ENCODE data around the gene CEP104.
"Not testable (repeated sequence)": the region's sequence is repeated elsewhere in the genome, so short reads cannot be mapped to it uniquely, and the experiment has no call there.

The CEP104 gene

DNA sequence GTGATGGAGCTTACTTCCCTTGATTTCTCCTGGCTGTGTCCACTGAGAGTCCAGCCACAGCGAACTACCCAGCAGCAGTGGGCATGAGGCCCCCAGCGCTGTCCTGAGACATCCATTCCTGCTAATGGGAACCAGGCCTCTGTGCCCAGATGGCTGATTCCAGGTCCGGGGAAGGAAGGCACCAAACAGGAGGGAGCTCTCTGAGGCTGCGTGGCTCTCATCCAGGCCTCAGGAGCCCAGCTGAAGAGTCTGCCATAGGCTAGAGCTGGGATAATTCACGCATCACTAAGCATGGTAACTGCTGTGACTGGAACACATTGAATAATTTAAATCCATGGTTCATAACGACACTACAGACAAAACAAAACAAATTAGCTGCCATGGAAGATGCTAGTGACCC, 36.0 kb downstream of the CEP104 start:
- Histone ChIP-seq H3K27me3 (replicated peaks; ENCODE audit: control insufficient read depth, insufficient read depth, low read length) (no peaks in the 10 kb centered on the region), H3K9ac (ENCODE audit: low read length) (no peak overlapping the region), H3K9me3 (ENCODE audit: control insufficient read depth, low read length) (no peaks in the 10 kb centered on the region), H3K4me3 (ENCODE audit: low read length) (no peak overlapping the region), H3K36me3 (ENCODE audit: control insufficient read depth, insufficient read depth, low read length, severe bottlenecking) (peaks cover 62% of the 10 kb centered on the region), H3K4me1 (ENCODE audit: control insufficient read depth, insufficient read depth, low read length) (no peaks in the 10 kb centered on the region)
- no peak for DNase-seq (ENCODE audit: low read depth)

DNA sequence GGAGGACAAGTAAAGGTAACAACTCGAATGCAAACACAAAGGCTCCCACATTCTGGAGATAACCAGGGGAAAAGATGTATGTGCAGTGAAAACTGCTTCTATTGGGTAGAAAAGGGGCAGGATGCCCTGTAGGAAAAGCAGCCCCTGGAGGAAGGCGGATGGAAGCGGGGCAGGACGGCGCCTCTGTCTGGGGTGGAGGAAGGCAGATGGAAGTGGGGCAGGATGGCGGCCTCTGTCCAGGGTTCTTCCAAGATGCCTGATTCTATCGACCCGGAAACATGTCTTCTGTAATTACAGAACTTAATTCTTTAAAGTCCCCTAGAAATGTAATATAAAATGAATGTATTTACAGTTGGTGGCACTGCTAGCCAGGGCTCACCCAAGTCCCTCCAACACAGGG, 36.7 kb downstream of the CEP104 start:
- Histone ChIP-seq H3K4me1 (ENCODE audit: control insufficient read depth, insufficient read depth, low read length) (no peaks in the 10 kb centered on the region), H3K27me3 (replicated peaks; ENCODE audit: control insufficient read depth, insufficient read depth, low read length) (no peaks in the 10 kb centered on the region), H3K4me3 (ENCODE audit: low read length) (no peak overlapping the region), H3K9ac (ENCODE audit: low read length) (no peak overlapping the region), H3K36me3 (ENCODE audit: control insufficient read depth, insufficient read depth, low read length, severe bottlenecking) (peaks cover 62% of the 10 kb centered on the region), H3K9me3 (ENCODE audit: control insufficient read depth, low read length) (no peaks in the 10 kb centered on the region)
- no peak for DNase-seq (ENCODE audit: low read depth)

DNA sequence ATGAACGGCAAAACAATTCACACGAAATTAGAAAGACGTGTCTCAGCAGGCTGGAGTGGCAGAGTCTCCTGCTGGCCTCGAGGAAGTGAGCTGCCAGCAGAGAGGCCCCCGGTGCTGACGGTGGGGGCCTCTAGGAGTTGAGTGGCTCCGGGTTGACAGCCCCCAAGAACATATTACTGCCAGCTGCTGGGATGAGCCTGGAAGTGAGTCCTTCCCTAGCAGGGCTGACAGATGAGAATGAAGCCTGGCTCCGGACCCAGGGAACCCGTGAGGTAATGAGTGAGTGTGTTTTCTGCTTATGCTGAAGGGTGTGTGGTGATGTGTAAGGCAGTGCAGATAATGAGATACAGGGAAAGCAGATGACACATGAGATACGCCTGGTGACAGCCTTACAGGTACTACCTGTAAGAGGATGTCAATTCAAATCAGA, 37.2 kb downstream of the CEP104 start:
- Histone ChIP-seq H3K9me3 (ENCODE audit: control insufficient read depth, low read length) (no peaks in the 10 kb centered on the region), H3K36me3 (ENCODE audit: control insufficient read depth, insufficient read depth, low read length, severe bottlenecking) (peaks cover 64% of the 10 kb centered on the region), H3K27me3 (replicated peaks; ENCODE audit: control insufficient read depth, insufficient read depth, low read length) (no peaks in the 10 kb centered on the region), H3K4me1 (ENCODE audit: control insufficient read depth, insufficient read depth, low read length) (no peaks in the 10 kb centered on the region), H3K4me3 (ENCODE audit: low read length) (no peak overlapping the region), H3K9ac (ENCODE audit: low read length) (no peak overlapping the region)
- DNase-seq (ENCODE audit: low read depth), result peak; percentile 5

DNA sequence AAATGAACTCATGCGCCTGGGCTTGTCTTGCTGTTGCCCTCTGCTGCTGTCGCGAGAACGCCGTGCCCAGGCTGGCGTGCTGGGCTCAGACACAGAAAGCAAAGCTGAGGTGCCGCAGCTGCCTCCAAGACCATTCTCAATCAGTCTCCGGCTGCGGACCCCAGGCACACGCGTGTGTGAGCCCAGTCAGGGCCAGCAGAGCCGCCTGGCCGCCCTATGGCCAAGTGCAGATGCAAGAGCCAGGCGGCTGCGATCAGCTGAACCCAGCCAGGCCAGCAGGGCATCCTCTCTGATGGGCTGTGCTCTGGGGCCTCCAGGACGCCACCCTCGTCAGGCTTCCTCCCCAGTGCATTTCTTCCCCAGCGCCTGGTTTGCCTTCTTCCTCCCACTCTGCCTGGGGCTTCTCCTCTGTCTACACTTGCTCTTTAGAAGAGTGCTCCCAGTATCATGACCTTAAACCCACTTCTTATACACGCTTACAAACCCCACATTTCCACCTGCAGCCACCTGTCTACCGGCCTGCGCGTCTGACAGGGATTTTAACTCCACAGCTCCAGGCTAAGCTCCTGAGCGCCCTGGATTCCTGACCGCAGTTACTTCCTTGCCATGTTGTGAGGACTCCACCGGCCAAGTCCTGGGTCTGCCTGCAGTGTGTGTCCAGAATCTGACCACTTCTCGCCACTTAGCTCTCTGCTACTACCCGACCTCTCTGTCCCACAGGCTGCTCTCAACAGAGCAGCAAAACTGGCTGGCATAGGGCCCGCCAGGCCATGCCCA, 39.0 kb downstream of the CEP104 start:
- no peaks in the 10 kb centered on the region for H3K27me3 ChIP-seq (replicated peaks; ENCODE audit: control insufficient read depth, insufficient read depth, low read length)
- no peak for DNase-seq (ENCODE audit: low read depth)
- H3K4me1 ChIP-seq (ENCODE audit: control insufficient read depth, insufficient read depth, low read length), result no peaks in the 10 kb centered on the region
- H3K36me3 ChIP-seq (ENCODE audit: control insufficient read depth, insufficient read depth, low read length, severe bottlenecking), result peaks cover 67% of the 10 kb centered on the region
- H3K9ac ChIP-seq (ENCODE audit: low read length), result no peak overlapping the region
- no peaks in the 10 kb centered on the region for H3K9me3 ChIP-seq (ENCODE audit: control insufficient read depth, low read length)
- H3K4me3 ChIP-seq (ENCODE audit: low read length), result no peak overlapping the region

DNA sequence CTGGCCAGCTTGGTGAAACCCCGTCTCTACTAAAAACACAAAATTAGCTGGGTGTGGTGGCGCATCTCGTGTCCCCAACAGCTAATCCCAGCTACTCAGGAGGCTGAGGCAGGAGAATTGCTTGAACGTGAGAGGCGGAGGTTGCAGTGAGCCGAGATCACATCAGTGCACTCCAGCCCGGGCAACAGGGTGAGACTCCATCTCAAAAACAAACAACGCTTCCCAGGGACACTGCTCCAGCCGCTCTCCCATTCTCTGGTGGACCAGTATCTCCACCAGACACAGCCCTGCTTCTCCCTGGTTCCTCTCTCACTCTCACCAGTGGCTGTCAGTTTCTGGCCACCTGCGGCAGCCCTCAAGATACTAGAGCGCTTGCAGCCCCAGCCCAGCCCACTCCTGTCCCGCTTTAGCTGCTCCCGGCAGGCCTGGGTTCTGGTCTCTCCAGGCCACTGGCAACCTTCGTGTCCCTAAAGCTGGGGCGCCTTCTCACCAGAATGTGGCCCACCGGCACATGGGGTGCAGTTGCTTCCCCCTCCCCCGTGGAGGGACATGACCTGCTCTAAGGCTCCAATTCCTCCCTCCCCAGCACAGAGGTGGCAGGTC, 39.8 kb downstream of the CEP104 start:
- no peak overlapping the region for H3K9ac ChIP-seq (ENCODE audit: low read length)
- H3K27me3 ChIP-seq (replicated peaks; ENCODE audit: control insufficient read depth, insufficient read depth, low read length), result no peaks in the 10 kb centered on the region
- no peaks in the 10 kb centered on the region for H3K9me3 ChIP-seq (ENCODE audit: control insufficient read depth, low read length)
- no peaks in the 10 kb centered on the region for H3K4me1 ChIP-seq (ENCODE audit: control insufficient read depth, insufficient read depth, low read length)
- H3K36me3 ChIP-seq (ENCODE audit: control insufficient read depth, insufficient read depth, low read length, severe bottlenecking), result peaks cover 59% of the 10 kb centered on the region
- H3K4me3 ChIP-seq (ENCODE audit: low read length), result no peak overlapping the region
- no peak for DNase-seq (ENCODE audit: low read depth)

DNA sequence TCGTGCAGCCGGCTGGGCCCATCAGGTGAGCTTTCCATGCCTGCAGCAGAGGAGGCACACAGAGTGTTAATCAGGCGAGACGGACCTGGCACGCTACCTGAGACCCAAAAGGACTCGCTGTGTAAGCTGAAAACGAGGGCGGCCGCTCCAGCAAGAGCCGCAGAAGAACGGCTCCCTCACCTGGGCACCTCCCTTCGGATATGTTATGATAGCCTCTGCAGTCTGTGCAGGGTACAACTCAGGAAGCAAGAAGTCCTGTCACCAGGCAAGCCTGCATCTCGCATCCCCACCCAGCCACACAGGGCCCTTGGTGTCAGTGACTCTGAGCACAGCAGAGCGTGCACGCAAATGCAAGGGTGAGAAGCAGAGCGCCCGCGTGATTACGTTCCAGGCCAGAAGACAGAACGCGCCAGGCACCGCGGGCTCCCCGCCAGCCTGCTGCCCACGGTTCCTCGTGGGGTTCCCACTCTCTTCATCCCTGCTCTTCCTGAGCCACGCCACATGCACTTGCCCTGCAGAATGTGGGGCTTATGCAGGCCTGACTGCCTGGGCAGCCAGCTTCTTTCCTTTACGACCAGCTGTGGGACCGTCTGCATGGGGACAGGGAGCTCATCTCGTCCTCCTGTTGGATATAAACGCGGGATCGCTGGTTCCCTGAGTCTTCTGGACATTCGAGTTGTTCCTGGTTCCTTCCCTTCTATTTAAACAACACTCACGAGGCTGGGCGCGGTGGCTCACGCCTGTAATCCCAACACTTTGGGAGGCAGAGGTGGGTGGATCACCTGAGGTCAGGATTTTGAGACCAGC, 40.5 kb downstream of the CEP104 start:
- Histone ChIP-seq H3K36me3 (ENCODE audit: control insufficient read depth, insufficient read depth, low read length, severe bottlenecking) (peaks cover 52% of the 10 kb centered on the region), H3K9ac (ENCODE audit: low read length) (no peak overlapping the region), H3K4me3 (ENCODE audit: low read length) (no peak overlapping the region), H3K4me1 (ENCODE audit: control insufficient read depth, insufficient read depth, low read length) (no peaks in the 10 kb centered on the region), H3K27me3 (replicated peaks; ENCODE audit: control insufficient read depth, insufficient read depth, low read length) (no peaks in the 10 kb centered on the region), H3K9me3 (ENCODE audit: control insufficient read depth, low read length) (no peaks in the 10 kb centered on the region)
- DNase-seq (ENCODE audit: low read depth), result no peak

DNA sequence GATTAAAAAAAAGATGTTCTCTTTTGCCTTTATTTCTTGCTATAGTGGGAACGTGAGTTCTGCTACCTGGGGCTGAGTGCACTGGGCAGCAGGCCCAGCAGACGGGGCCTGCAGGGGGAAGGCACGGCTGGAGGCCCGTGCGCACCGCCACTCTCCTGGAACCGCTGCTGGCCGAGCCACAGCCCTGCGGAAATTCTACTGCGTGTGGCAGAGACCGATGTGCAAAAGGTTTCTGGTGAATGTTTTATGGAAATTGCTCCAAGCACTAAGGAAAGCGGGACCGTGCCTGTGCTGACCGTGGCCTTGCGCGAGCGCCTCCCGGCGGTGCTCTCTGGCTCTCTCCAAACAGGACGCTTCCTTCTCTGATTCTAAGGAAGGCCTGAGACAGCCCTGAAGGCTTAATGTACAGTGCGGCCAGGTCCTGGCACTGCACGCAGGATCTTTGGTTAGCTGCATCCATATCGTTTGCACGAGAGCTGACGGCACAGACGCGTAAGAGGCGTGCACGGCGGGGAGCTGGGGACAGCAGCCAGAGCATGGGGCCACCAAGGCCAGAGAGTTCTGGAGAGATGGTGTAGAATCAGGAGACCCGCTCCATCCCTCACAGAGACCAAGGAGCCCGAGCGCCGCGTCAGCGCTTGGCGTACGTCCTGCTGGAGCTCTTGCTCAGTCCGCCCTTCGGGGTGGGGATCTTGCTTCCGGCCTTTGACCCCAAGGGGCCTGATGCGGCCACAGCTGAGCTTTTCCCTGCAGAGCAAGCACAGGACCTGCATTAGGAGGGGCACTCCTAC, 42.0 kb downstream of the CEP104 start:
- peaks cover 37% of the 10 kb centered on the region for H3K36me3 ChIP-seq (ENCODE audit: control insufficient read depth, insufficient read depth, low read length, severe bottlenecking)
- no peaks in the 10 kb centered on the region for H3K9me3 ChIP-seq (ENCODE audit: control insufficient read depth, low read length)
- no peak overlapping the region for H3K9ac ChIP-seq (ENCODE audit: low read length)
- H3K4me3 ChIP-seq (ENCODE audit: low read length), result no peak overlapping the region
- H3K4me1 ChIP-seq (ENCODE audit: control insufficient read depth, insufficient read depth, low read length), result no peaks in the 10 kb centered on the region
- no peak for DNase-seq (ENCODE audit: low read depth)
- no peaks in the 10 kb centered on the region for H3K27me3 ChIP-seq (replicated peaks; ENCODE audit: control insufficient read depth, insufficient read depth, low read length)

DNA sequence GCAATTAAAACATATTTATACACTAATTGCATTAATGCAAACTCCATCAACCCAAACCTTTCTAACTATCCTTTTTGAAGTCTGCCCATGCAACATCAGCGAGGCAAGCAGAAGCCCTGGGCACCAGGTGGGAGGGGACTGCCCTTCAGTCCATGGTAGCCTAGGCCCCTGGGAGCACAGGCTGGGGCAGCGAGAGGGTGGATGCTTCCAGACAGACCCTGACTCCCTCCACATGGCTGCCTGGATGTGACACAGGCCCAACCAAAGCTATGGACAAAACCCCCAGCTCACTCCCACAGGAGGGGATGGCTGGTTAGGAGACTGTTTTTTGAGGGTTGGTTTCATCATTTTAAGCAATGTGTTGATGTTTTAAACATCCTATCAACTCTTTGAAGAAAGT, 42.9 kb downstream of the CEP104 start:
- H3K4me3 ChIP-seq (ENCODE audit: low read length), result no peak overlapping the region
- no peaks in the 10 kb centered on the region for H3K4me1 ChIP-seq (ENCODE audit: control insufficient read depth, insufficient read depth, low read length)
- no peak overlapping the region for H3K9ac ChIP-seq (ENCODE audit: low read length)
- no peaks in the 10 kb centered on the region for H3K9me3 ChIP-seq (ENCODE audit: control insufficient read depth, low read length)
- no peak for DNase-seq (ENCODE audit: low read depth)
- peaks cover 28% of the 10 kb centered on the region for H3K36me3 ChIP-seq (ENCODE audit: control insufficient read depth, insufficient read depth, low read length, severe bottlenecking)
- no peaks in the 10 kb centered on the region for H3K27me3 ChIP-seq (replicated peaks; ENCODE audit: control insufficient read depth, insufficient read depth, low read length)

DNA sequence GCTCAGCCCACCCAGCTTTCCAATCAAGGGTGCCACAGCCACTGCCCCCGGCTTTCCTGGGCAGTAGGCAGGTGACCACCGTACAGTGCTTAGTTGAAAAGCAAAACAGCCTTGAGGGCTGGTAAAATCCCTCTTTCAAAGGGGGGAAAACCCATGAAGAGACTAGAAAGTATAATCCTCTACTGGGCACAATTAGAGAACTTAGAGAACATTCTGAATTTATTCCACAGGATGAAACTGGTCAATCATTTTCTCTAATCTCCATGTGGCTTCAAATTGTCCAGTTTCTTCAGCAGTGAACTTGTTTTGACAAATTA, 45.5 kb downstream of the CEP104 start:
- Histone ChIP-seq H3K27me3 (replicated peaks; ENCODE audit: control insufficient read depth, insufficient read depth, low read length) (no peaks in the 10 kb centered on the region), H3K4me3 (ENCODE audit: low read length) (no peak overlapping the region), H3K4me1 (ENCODE audit: control insufficient read depth, insufficient read depth, low read length) (no peaks in the 10 kb centered on the region), H3K9me3 (ENCODE audit: control insufficient read depth, low read length) (no peaks in the 10 kb centered on the region), H3K9ac (ENCODE audit: low read length) (no peak overlapping the region), H3K36me3 (ENCODE audit: control insufficient read depth, insufficient read depth, low read length, severe bottlenecking) (peaks cover 25% of the 10 kb centered on the region)
- no peak for DNase-seq (ENCODE audit: low read depth)

DNA sequence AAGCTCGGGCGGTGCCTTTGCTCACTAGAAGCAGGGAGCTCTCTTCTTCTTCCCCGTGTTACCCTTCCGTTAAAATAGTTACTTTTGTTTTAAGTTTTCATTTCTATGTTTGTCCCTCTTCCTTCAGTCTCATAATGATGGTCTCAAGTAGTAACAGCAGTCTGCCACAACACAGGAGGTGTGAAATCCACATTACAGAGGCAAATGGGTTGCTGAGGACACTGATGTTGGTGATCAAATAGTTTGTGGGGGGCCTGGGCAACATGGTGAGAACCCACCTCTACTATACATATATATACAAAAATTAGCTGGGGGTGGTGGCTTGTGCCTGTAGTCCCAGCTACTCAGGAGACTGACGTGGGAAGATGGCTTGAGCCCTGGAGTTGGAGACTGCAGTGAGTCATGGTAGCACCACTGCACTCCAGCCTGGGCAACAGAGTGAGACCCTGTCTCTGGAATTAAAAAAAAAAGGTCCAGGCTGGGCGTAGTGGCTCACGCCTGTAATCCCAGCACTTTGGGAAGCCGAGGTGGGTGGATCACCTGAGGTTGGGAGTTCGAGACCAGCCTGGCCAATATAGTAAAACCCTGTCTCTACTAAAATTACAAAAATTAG, 46.8 kb downstream of the CEP104 start:
- H3K9ac ChIP-seq (ENCODE audit: low read length); DNase-seq (ENCODE audit: low read depth); H3K27me3 ChIP-seq (replicated peaks; ENCODE audit: control insufficient read depth, insufficient read depth, low read length); H3K4me3 ChIP-seq (ENCODE audit: low read length); H3K9me3 ChIP-seq (ENCODE audit: control insufficient read depth, low read length); H3K4me1 ChIP-seq (ENCODE audit: control insufficient read depth, insufficient read depth, low read length): not testable (repeated sequence)
- peaks cover 17% of the 10 kb centered on the region for H3K36me3 ChIP-seq (ENCODE audit: control insufficient read depth, insufficient read depth, low read length, severe bottlenecking)

Data from adipocyte (in vitro differentiated cells).